ENCODE results near the gene ACLY.

The ACLY gene

DNA sequence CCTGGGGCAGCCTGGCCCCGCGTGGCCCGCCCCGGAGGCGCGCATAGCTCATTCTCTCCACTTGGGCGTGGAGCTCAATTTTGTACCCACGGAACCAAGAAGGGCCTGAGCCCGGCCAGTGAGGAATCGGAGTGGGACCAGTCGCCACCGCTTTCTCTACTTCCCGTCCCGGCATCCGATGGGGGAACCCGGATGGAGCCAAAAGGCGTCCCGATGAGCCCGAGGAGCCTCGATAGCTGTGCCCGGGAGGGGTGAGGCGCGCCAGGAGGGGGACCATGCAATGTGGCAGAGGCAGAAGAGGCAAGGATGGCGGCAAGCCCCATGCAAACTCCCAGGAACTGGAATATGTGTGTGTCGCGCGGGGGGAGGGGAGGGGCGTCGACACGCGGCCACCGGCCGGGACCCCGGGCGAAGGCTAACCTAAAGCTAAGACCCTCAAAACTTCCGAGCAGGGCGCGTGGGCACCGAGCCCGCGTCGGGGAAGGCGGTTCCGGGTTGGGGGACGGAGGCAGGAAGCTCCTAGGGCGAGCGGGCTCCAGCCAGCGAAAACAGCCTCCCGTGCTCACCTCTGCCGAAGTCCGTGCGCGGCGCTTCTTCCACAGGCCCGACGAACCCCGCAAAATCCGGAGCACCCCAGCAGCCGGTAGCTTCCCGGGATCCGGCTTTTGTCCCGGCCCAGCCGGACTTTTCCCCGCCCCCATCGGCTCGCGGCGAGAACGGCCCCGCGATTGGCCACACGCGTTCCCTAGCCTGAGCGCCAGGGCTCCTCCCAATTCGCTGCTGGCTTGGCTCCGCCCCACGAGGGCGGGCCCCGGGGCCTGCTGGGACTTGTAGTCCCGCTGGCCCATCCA lies at the start of gene ACLY:
Gene ACLY, minus strand, starts transcription at position 638 of the 851 bp plus-strand sequence. CDS start 5,078 bp downstream, outside the sequence.
- DNase-seq (ENCODE audit: low read depth), result peak; percentile 93

DNA sequence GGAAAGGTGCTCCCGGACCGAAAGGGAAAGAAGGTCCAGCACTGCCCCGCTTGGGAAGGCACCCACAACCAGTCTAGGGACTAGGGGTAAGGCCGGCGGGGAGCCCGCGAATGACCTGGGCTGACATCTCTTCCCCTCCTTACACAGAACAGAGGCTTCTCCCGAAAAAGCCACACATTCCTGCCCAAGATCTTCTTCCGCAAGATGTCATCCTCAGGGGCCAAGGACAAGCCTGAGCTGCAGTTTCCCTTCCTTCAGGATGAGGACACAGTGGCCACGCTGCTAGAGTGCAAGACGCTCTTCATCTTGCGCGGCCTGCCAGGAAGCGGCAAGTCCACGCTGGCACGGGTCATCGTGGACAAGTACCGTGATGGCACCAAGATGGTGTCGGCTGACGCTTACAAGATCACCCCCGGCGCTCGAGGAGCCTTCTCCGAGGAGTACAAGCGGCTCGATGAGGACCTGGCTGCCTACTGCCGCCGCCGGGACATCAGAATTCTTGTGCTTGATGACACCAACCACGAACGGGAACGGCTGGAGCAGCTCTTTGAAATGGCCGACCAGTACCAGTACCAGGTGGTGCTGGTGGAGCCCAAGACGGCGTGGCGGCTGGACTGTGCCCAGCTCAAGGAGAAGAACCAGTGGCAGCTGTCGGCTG lies 49.3 kb upstream of the ACLY start:
- DNase-seq (ENCODE audit: low read depth), result no peak

DNA sequence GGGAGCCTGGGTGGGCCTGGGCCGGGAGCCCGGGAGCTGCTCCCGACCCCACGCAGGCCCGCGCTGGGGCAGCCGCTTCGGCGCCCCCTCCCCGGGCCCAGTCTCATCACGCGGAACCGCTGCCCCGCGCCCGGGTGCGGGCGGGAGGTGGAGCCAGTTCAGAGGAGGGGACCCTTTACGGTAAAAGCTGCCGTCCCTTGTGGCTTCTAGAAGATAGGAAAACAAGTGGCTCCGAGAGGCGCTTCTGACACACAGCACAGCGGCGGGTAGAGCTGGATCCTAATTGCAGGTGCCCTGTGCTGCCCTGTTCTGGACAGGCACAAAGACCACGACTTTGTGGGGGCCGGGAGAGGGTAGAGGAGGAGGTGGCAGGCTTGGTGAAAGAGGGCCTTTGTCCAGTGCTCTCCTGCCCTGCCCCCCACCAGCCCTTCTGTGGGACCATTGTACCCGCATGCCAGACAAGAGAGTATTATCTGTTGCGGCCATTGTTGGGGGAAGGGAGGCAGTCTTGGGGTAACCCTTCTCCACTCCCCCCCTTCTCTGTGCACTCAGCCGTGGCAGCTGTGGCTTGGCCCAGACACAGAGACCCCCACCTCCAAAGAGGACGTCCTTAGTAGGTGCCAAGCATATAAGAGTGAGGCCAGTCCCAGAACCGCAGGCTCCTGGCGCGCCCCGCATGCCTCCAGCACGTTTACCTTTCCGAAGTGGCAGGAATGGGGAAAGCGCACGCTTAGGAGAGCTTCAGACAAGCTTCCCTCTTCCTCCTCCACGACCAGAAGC lies 48.6 kb upstream of the ACLY start:
- peak; percentile 27 for DNase-seq (ENCODE audit: low read depth)

DNA sequence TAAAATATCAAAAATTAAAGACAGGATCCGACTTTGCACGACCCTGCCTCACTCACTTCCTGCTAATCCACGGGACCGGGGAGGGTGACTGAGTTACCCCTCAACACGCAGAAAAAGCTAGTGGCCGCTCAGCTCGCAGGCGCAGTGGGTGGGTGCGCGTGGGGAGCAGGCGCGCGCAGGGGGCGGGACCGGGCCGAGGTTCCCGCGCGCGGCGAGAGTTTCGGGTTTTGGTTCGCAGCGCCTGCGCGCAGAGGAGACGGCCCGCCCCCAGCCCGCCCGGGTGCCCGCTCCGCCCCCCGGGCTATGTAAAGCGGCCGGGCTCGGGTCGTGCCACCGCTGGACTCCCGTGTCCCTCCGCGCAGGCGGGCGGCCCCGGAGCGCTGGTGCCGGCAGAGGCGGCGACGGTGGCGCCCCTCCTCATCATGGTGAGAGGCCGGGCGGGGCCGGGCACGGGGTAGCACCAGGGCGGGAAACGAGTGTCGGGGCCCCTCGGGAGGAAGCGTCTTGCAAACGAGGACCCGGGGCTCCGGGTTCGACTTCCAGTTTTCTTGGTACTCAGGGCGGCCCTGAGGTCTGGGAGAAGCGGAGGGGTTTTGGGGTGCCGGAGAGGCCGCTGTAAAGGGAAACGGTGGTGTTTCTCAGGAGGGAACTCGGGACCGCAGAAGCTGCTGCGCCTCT lies 47.9 kb upstream of the ACLY start, which contains the start of gene CNP:
Gene CNP, plus strand, starts transcription at position 333 of the 678 bp plus-strand sequence. Its CDS starts 90 bp downstream, at position 423.
- DNase-seq (ENCODE audit: low read depth), result peak; percentile 82

- DNase-seq (ENCODE audit: low read depth), result no peak
Observed at GRCh38 chr17:41965694-41966462, 47.1 kb upstream of the ACLY start.

DNA sequence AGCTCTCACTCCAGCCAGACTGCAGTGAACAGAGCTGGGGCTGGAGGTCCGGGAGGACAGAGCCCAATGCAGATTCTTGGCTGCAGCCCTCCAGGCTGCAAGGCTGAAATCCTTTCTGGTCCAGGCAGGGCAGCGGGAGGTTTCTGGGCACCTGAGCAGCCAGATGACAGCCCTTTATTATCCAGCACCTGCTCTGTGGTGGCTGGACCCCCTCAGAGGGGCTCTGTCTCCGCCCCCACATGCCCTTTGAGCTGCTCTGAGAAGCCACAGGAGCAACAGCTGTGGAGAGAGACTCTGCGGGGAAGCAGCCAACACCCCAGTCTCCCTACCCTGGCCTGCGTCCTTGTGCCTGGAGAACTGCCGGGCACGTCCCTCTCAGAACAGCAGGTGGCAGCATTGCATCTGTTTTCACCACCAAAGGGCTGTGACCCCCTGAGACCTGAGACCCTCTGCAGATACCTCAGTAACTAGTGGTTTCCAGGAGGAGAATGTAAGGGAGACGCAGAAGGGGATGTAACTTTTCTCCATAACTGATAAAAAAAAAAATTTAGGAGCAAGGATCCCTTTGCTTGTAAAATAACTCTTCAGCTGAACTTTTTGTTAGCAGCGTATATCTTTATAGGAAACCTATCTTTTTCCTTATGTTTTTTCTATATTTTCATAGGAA lies 44.1 kb upstream of the ACLY start:
- peak; percentile 60 for DNase-seq (ENCODE audit: low read depth)

DNA sequence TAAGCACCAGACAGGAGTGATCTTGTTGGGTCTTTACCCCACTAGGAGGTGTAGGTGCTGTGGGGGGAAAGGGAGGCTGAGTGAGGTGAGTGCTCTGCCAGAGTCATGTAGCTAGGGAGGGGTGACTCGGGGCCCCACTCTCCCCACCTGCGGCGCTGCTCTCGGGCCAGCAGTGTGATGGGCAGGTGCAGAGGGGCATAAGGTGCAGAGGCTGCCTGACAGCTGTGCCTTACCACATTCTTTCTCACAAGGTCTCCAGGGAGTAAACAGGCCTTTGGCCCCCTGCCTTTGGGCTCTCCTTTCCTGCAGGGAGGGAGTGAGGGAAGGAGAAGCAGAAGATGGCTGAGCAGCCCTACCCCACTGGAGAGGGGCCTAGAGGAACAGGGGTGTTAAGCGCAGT lies 43.4 kb upstream of the ACLY start:
- no peak for DNase-seq (ENCODE audit: low read depth)

DNA sequence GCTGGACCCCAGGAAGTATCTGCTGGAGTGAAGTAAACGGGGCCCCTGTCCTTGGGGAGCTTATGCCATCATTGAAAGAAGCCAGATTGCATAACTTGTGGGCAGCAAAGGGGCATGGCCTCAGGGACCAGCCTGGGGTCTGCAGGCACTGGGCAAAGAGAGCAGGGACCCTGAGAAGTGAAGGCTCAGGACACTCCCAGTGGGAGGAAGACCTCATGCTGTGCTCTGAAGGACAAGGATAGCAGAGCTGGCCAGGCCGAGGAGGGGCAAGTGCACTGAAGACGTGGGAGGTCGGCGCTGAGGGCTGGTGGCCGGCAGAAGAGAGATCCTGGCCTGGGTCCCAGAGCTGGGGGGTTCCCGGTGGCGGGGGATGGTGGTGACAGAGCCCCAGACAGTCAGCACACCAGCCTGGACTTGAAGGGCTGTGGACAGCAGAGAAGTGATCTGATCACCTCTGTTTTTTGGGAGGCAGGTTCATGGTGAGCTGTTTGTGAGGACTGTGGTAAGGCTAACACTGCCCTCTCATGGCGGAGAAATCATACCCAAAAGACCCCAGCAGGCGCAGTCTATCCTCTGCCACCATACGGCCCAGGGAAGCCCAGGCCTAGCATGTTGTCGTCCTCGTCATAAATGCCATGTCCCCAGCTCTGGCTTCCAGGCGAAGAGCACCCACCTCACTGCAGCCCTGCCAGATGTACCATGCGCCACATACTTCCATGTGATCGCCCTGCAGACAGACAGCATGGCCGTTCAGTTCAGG lies 40.8 kb upstream of the ACLY start:
- peak; percentile 59 for DNase-seq (ENCODE audit: low read depth)

DNA sequence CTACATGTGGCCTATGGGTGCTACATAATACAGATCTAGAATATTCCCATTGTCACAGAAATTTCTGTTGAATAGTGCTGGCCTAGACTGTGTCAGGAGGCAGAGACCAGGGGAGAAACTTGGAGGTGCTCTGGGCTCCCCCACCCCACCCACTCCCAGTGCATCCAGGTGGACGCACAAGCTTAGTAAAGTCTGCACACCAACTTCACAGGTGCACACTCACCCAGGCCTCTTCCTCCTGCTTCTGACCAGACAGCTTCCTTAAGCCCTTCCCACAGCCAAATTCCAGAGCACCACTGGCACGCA lies 40.2 kb upstream of the ACLY start:
- DNase-seq (ENCODE audit: low read depth), result no peak

GRCh38 chr17:41957869-41958439 lies 39.2 kb upstream of the ACLY start:
- DNase-seq (ENCODE audit: low read depth), result no peak

- DNase-seq (ENCODE audit: low read depth), result no peak
Observed at GRCh38 chr17:41957031-41957868, 38.5 kb upstream of the ACLY start.

GRCh38 chr17:41956522-41956921 lies 37.8 kb upstream of the ACLY start:
- no peak for DNase-seq (ENCODE audit: low read depth)

DNA sequence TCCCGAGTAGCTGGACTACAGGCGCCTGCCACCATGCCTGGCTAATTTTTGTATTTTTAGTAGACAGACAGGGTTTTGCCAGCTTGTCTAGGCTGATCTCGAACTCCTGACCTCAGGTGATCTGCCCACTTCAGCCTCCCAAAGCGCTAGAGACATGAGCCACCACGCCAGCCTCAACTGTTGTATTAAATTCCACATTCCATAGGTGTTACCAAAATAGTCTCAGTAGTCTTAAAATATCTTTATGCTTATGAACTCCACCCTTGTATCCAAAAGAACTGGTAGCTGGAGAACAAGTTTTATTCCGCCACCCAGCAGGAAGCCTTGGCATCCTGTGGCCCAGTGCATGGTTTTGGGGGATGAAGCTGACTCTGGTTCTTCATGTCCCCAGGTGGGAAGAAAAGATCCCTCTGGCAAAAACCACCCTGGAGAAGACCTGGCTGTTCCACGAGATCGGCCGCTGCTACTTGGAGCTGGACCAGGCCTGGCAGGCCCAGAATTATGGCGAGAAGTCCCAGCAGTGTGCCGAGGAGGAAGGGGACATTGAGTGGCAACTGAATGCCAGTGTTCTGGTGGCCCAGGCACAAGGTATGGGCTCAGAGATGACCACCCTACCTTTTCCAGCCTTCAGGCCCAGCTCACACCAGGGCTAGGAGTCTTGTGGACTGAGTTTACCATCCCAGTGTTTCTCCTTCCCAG lies 30.2 kb upstream of the ACLY start:
- DNase-seq (ENCODE audit: low read depth), result no peak

GRCh38 chr17:41944943-41945342 lies 26.2 kb upstream of the ACLY start:
- DNase-seq (ENCODE audit: low read depth), result no peak

- DNase-seq (ENCODE audit: low read depth), result no peak
Observed at GRCh38 chr17:41943492-41943891, 24.7 kb upstream of the ACLY start.

GRCh38 chr17:41942626-41943373 lies 24.0 kb upstream of the ACLY start:
- DNase-seq (ENCODE audit: low read depth), result no peak

GRCh38 chr17:41941168-41941567 lies 22.4 kb upstream of the ACLY start:
- DNase-seq (ENCODE audit: low read depth), result no peak
